SK-N-MC (cell line): ENCODE measurements around the gene RPL37A.

Experiments used
- DNase-seq: peaks from one replicate; pipeline ENCODE4 v3.0.0-alpha.2; 2011; ENCODE audit warnings: low read depth, low spot score
- H3K27ac ChIP-seq: fragments of 200-600 bp; sonication (generic); 2 replicates; pipeline ENCODE4 v1.5.1; 2016; ENCODE audit warnings: mixed run types
- H3K36me3 ChIP-seq: fragments of 200-600 bp; sonication (generic); 2 replicates; pipeline ENCODE4 v1.6.1; 2017; ENCODE audit warnings: antibody characterized with exemption, low read length, mixed read lengths; ENCODE audit not compliant: insufficient read depth
- H3K4me3 ChIP-seq: fragments of 200-600 bp; sonication (generic); 2 replicates; pipeline ENCODE4 v1.5.1; 2016
- H3K9ac ChIP-seq: fragments of 200-600 bp; sonication (generic); 2 replicates; pipeline ENCODE4 v1.8.0; 2017; ENCODE audit warnings: mixed run types, mixed read lengths; ENCODE audit not compliant: insufficient read length
- H3K9me3 ChIP-seq: fragments of 200-600 bp; sonication (generic); 2 replicates; pipeline ENCODE4 v1.6.1; 2017; ENCODE audit warnings: low read depth, mild to moderate bottlenecking, antibody characterized with exemption, low read length, moderate library complexity, mixed read lengths
- EZH2 ChIP-seq: fragments of 200-600 bp; sonication (generic); IDR thresholded peaks from one replicate; pipeline ENCODE4 v1.6.1; 2017; ENCODE audit warnings: antibody characterized with exemption
- FOXP2 ChIP-seq: optimal IDR thresholded peaks from 2 replicates; pipeline ENCODE3; 2011; ENCODE audit warnings: mild to moderate bottlenecking, moderate library complexity; ENCODE audit not compliant: insufficient read depth; ENCODE audit errors: extremely low read length, control extremely low read depth
- POLR2AphosphoS5 ChIP-seq: IDR thresholded peaks from 2 replicates; pipeline ENCODE4 v1.6.1; 2012; ENCODE audit warnings: mild to moderate bottlenecking, low read depth, low read length, borderline replicate concordance

The RPL37A gene

GRCh38 chr2:216498379-216499352 is at the start of gene RPL37A:
Gene RPL37A, plus strand, starts transcription at chr2:216498844. Its CDS starts 31 bp downstream, at chr2:216498875.
- TF ChIP-seq POLR2AphosphoS5: peak; percentile 100
- TF ChIP-seq FOXP2: peak; percentile 74
- no peak for TF ChIP-seq EZH2
- Histone ChIP-seq H3K9ac (peak within 1 kb of the TSS; percentile 100), H3K9me3 (no peaks in the 10 kb centered on the region), H3K36me3 (peaks cover 47% of the 10 kb centered on the region), H3K4me3 (peak within 1 kb of the TSS; percentile 92), H3K27ac (peak within 1 kb of the TSS; percentile 92)
- DNase-seq: peak; percentile 91

- no peak overlapping the region for H3K9ac ChIP-seq
- H3K9me3 ChIP-seq: peaks cover 4% of the 10 kb centered on the region; the same call in 1 of the 2 replicates
- peaks cover 65% of the 10 kb centered on the region for H3K36me3 ChIP-seq
- TF ChIP-seq FOXP2 (no peak), POLR2AphosphoS5 (no peak), EZH2 (no peak)
- no peak overlapping the region for H3K27ac ChIP-seq
- no peak overlapping the region for H3K4me3 ChIP-seq
- DNase-seq: no peak
These were observed 48.3 kb upstream of the RPL37A start for GRCh38 chr2:216450346-216450745.

- no peak for TF ChIP-seq EZH2
- no peak for TF ChIP-seq FOXP2
- no peak for TF ChIP-seq POLR2AphosphoS5
- peaks cover 4% of the 10 kb centered on the region; the same call in 1 of the 2 replicates for H3K9me3 ChIP-seq
- H3K4me3 ChIP-seq: no peak overlapping the region
- H3K9ac ChIP-seq: no peak overlapping the region
- H3K27ac ChIP-seq: no peak overlapping the region
- DNase-seq: no peak
- H3K36me3 ChIP-seq: peaks cover 67% of the 10 kb centered on the region
These were observed 47.9 kb upstream of the RPL37A start for GRCh38 chr2:216450784-216451183.

DNA sequence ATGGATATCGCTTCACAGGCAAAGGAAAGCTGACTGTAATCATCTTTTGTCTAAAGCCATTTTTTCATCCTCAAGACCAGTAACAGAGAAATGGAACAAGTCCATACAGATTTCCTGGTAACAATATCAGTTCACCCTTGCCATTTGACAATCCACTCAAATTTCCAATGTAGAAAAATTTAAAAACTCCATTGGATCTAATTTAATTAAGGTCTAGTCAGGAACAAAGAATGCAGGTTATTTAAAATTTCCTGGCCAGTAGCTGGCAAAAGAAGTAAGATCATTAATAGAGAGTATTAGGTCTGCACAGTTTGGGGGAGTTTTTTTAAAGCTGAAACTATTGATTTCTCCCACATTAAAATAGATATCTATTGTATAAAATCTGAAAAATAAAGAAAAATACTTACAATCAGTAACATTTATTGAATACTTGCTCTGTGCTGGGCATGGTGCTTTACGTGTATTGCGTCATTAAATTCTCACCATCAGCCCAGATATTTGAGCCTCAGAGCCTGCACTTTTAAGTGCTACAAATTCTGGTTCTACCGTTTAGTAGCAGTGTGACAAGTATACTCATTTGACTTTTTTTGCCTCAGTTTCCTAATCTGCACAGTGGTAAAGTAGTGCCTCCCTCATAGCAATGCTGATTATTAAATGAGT is 44.6 kb upstream of the RPL37A start:
- Histone ChIP-seq H3K4me3 (no peak overlapping the region), H3K9ac (no peak overlapping the region), H3K27ac (no peak overlapping the region), H3K36me3 (peaks cover 35% of the 10 kb centered on the region), H3K9me3 (no peaks in the 10 kb centered on the region)
- TF ChIP-seq EZH2 (no peak), FOXP2 (no peak), POLR2AphosphoS5 (no peak)
- DNase-seq: no peak

- H3K27ac ChIP-seq: no peak overlapping the region
- DNase-seq: no peak
- H3K9ac ChIP-seq: no peak overlapping the region
- H3K9me3 ChIP-seq: no peaks in the 10 kb centered on the region
- TF ChIP-seq POLR2AphosphoS5 (no peak), EZH2 (no peak), FOXP2 (no peak)
- H3K36me3 ChIP-seq: no peaks in the 10 kb centered on the region
- no peak overlapping the region for H3K4me3 ChIP-seq
These were observed 35.5 kb upstream of the RPL37A start for GRCh38 chr2:216463148-216463547.

- H3K27ac ChIP-seq: no peak overlapping the region
- no peak overlapping the region for H3K9ac ChIP-seq
These were observed 34.4 kb upstream of the RPL37A start for GRCh38 chr2:216464104-216464720.

GRCh38 chr2:216465579-216466195 is 33.0 kb upstream of the RPL37A start:
- no peak overlapping the region for H3K27ac ChIP-seq

More at GRCh38 chr2:216464104-216464720, 34.4 kb upstream of the RPL37A start:
- Histone ChIP-seq H3K36me3 (no peaks in the 10 kb centered on the region), H3K9me3 (no peaks in the 10 kb centered on the region), H3K4me3 (no peak overlapping the region)
- TF ChIP-seq FOXP2: no peak
- TF ChIP-seq EZH2: no peak
- TF ChIP-seq POLR2AphosphoS5: no peak
- DNase-seq: no peak

More at GRCh38 chr2:216465579-216466195, 33.0 kb upstream of the RPL37A start:
- H3K4me3 ChIP-seq: no peak overlapping the region
- TF ChIP-seq POLR2AphosphoS5: no peak
- no peak for TF ChIP-seq FOXP2
- TF ChIP-seq EZH2: no peak
- no peaks in the 10 kb centered on the region for H3K36me3 ChIP-seq
- H3K9me3 ChIP-seq: no peaks in the 10 kb centered on the region
- DNase-seq: no peak
- H3K9ac ChIP-seq: no peak overlapping the region
